Kidney glomerular epithelial cell (primary cell): ENCODE measurements around the gene CNOT1.
"Not testable (repeated sequence)": the region's sequence is repeated elsewhere in the genome, so short reads cannot be mapped to it uniquely, and the experiment has no call there.

ENCODE experiments used
- DNase-seq: peaks from one replicate; lab custom pipeline; 2025; lab: John Stamatoyannopoulos, UW

CNOT1 gene

GRCh38 chr16:58501242-58502131 is 128.1 kb downstream of the CNOT1 start:
- no peak for DNase-seq

- DNase-seq, result no peak
Observed at GRCh38 chr16:58500430-58501241, 129.0 kb downstream of the CNOT1 start.

DNA sequence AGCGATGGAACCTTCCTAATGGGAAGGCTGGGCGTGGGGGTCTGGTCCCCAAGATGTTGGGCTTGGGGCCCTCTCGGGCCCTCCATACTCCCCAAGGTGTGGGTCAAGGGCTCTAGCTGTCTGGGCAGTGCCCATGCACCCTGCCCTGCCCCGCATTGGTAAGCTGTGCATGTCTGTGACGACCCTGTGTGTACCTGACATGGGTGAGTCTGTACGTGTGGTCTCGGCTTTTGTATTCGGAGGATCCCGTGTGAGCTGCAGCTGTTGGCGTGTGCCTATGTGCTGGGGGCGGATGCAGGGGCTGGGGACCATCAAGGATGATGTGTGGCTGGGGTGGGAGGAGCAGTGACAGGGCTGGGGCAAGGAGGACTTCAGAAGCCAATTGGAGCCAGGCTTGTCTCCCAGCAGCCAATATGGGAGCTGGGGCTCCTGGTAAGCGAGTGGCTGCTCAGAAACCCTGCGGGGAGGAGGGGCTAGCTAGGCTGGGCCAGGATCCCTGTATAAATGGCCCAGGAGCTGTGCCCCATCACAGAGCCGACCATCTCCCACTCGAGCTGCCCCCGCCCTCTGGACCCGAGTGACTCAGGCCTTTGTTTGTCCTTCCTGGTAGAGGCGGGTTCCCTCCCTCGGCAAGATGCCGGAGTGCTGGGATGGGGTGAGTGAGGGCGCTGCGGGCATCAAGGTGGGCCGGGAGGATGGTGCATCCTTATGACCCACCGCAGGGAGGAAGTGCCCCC is 129.8 kb downstream of the CNOT1 start, which contains the start of gene NDRG4:
NDRG4 (plus strand) TSS at position 529 of the 737 bp plus-strand sequence; CDS start at position 635, 106 bp downstream.
- DNase-seq, result peak; percentile 53

DNA sequence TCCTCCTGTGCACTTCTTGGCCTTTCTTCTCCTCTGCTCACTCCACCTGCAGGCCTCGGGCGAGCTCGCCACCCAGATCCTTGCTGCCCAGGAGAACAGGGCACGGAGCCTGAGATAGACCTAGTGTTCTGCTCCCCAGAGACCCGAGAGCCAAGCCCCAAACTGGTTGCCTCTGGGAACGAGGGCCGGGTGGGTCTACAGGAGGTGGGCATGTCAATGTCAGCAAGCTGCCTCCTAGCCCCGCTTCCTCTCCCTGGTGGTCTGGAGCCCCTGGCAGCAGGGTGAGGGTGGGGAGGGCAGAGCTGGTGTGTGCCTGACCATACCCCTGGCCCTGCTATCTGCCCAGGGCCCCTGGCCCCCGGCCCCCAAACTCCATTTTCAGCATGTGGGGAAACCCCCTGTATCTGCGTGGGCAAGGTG is 130.5 kb downstream of the CNOT1 start:
- no peak for DNase-seq

- DNase-seq, result no peak
Observed at GRCh38 chr16:58498341-58499091, 131.1 kb downstream of the CNOT1 start.

GRCh38 chr16:58497935-58498334 is 131.7 kb downstream of the CNOT1 start:
- no peak for DNase-seq

DNA sequence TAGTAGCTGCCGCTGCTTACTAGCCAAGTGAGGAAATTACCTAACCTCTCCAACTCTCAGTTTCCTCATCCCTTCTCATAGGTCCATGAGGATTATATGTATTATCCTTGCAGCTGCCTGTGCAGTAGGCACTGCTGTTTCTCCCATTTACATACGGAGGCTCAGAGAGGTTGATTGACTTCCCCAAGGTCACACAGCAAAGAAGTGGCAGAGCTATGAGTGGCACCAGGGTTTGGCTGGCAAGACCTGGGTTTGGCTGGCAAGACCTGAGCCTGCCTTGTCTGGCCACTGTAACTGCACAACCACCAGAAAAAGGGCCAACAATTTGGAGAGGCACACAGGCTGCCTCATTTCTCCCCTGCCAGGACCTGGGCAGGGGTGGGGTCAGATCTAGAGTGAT is 132.2 kb downstream of the CNOT1 start:
- no peak for DNase-seq

- DNase-seq, result no peak
Observed at GRCh38 chr16:58495521-58496331, 133.9 kb downstream of the CNOT1 start.

DNA sequence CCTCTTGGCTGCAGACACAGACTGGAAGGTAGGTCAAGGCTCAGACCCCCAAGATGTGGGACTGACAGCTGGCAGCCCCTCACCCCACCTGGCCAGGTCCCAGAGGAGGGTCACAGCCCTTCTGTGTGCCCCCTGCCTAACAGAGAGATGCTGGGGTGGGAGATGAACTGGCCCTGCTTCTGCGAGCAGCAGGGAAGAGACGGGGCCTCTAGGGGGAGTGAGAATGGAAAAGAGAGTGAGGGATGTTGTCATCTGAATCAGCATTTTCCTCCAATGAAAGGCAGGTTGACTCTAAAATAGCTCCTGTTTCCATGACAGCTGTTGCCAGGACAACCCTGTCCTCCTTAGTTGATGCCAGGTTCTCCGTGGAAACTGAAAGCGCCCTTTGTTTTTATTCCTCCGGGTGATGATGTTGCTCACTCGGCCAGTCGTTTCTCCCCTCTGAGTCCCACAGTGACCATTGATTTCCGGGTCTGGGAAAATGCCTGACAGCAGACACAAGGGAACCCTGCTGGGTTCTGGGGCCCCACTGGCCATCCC is 134.6 kb downstream of the CNOT1 start:
- DNase-seq, result peak; percentile 88

GRCh38 chr16:58493756-58494431 is 135.7 kb downstream of the CNOT1 start:
- no peak for DNase-seq

DNA sequence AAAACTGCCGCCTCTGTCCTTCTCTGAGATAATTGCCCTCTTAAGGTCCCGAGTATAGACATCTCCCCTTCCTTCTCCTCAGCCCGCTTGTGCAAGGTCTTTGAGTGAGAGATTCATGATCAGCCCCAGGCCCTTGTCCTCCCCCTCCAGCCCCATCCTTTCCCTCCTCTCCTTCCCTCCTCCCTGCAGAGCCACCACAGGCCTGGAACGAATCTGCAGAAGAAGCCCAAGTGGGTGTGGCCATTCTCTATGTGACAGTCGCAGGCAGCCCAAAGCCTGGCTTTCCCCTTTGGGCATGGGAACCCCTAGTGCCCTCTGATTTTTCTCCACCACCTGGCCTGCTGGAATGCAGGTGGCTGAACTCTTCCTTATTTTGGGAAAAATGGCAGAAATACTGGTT is 136.9 kb downstream of the CNOT1 start:
- DNase-seq, result no peak

- DNase-seq, result no peak
Observed at GRCh38 chr16:58492066-58492465, 137.6 kb downstream of the CNOT1 start.

- DNase-seq, result not testable (repeated sequence)
Observed at GRCh38 chr16:58490539-58490938, 139.1 kb downstream of the CNOT1 start.

DNA sequence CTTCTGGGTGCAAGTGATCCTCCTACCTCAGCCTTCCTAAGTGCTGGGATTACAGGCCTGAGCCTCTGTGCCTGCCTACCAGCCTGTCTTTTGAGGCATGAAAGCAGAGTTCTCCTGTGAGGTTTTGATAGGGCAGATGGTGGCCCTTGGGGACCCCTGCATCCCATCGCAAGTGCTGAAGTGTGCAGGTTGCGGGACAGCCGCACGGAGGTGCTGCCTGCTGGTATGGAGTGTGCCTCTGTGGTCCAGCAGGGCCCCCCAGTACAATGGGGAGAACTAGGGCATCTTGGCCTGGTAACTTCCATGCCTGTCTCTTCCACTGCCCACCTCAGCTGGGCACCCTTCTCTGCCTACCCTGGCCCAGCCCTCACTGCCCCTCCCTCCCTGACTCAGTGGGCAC is 139.6 kb downstream of the CNOT1 start:
- DNase-seq, result no peak

DNA sequence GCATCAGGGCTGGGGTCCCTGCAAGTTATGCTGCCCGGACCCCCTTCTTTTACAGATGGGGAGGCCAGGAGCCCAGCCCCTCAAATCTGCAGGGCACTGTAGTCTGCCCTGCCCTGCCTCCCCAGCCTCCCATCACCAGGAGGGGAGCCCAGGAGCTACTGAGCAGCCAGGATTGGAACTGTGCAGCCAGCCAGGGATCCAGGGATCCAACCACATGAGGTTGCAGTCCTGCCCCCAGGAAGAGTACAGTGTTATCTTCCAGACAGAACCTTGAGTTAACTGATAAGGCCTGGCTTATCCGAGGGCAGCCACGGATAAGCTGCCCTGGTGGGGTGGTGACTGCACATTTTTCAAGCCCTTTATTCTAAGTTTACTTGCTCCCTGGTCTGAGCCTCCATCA is 141.1 kb downstream of the CNOT1 start:
- DNase-seq, result no peak

DNA sequence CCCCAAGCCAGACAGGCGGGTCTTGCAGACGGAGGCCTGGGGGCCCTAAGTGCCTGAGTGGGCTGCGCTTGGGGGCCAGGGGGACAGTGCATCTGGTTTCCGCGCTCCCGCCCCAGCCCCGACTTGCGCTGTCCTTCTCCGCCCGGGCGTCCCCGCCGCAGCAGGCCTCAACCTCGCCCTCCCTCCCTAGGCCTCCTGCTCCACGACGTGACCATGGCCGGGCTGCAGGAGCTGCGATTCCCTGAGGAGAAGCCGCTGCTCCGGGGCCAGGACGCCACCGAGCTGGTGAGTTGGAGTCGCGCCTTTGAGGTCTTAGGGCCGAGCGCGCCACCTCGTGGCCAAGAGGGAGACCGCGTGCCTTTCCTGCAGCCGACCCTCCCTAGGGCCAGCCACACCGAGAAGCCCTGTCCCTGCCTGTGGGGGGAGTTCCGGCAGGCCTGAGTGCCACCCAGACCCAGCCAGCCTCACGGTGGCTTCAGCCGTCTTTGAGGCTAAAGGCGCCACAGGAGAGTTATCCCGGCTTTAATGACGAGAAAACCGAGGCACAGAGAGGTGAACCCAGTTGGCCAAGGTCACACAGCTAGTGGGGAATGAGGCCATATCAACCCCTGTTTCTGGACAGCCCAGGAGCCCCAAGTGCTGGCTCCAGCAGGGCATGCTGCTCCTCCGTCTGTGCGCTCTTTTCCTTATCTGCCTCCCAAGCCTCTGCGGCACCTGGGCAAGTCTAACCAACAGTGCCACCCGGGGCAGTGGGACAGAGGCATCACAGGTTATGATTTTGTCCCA is 141.9 kb downstream of the CNOT1 start:
- peak; percentile 20 for DNase-seq

GRCh38 chr16:58485184-58485887 is 144.3 kb downstream of the CNOT1 start:
- no peak for DNase-seq

GRCh38 chr16:58481931-58482330 is 147.7 kb downstream of the CNOT1 start:
- DNase-seq, result no peak
